Neural progenitor cell (in vitro differentiated cells): ENCODE data around the gene PKD1. TPM values are rescaled to one million over a fixed set of nuclear protein-coding genes. Genes with fewer than 3 reads are reported as not detected.
A peak's percentile ranks its signal among the peaks of the same experiment; 100 is the strongest.

Source experiments
- DNase-seq: peaks from one replicate; pipeline ENCODE4 v3.0.0-alpha.2; 2016; ENCODE audit warnings: low spot score
- H2AFZ ChIP-seq: fragments of 200-600 bp; sonication (generic); replicated peaks from 2 replicates; pipeline ENCODE4 v1.6.1; 2016; ENCODE audit warnings: antibody characterized with exemption
- H3F3A ChIP-seq: fragments of 200-600 bp; sonication (generic); 2 replicates; pipeline ENCODE4 v1.6.1; 2016; ENCODE audit warnings: antibody characterized with exemption, low read depth
- H3K27ac ChIP-seq: fragments of 200-600 bp; sonication (generic); 2 replicates; pipeline ENCODE4 v1.5.1; 2016; ENCODE audit warnings: mild to moderate bottlenecking
- H3K27me3 ChIP-seq: fragments of 200-600 bp; sonication (generic); 2 replicates; pipeline ENCODE4 v1.6.1; 2016; ENCODE audit warnings: mild to moderate bottlenecking, moderate library complexity
- H3K36me3 ChIP-seq: fragments of 200-600 bp; sonication (generic); 2 replicates; pipeline ENCODE4 v1.5.1; 2016
- H3K4me1 ChIP-seq: fragments of 200-600 bp; sonication (generic); 2 replicates; pipeline ENCODE4 v1.6.1; 2016; ENCODE audit warnings: mixed run types
- H3K4me2 ChIP-seq: fragments of 200-600 bp; sonication (generic); 2 replicates; pipeline ENCODE4 v1.6.1; 2016
- H3K4me3 ChIP-seq: fragments of 200-600 bp; sonication (generic); 2 replicates; pipeline ENCODE4 v1.5.1; 2016
- H3K79me2 ChIP-seq: fragments of 200-600 bp; sonication (generic); 2 replicates; pipeline ENCODE4 v1.6.1; 2016; ENCODE audit warnings: low read depth
- H3K9ac ChIP-seq: fragments of 200-600 bp; sonication (generic); 2 replicates; pipeline ENCODE4 v1.6.1; 2016
- H3K9me3 ChIP-seq: fragments of 200-600 bp; sonication (generic); 2 replicates; pipeline ENCODE4 v1.5.1; 2016; ENCODE audit warnings: low read depth
- H4K20me1 ChIP-seq: fragments of 200-600 bp; sonication (generic); 2 replicates; pipeline ENCODE4 v1.6.1; 2016; ENCODE audit warnings: low read depth
- H3K27ac Mint-ChIP-seq: 3 replicates; pipeline ENCODE4 v1.8.0; 2021; ENCODE audit warnings: mixed read lengths
- H3K27me3 Mint-ChIP-seq: 2 replicates; pipeline ENCODE4 v1.8.0; 2022; ENCODE audit warnings: low read depth, mild to moderate bottlenecking, inconsistent platforms, moderate library complexity, mixed read lengths; ENCODE audit not compliant: insufficient read depth
- H3K36me3 Mint-ChIP-seq: 3 replicates; pipeline ENCODE4 v1.8.0; 2021; ENCODE audit warnings: mixed read lengths
- H3K4me1 Mint-ChIP-seq: 3 replicates; pipeline ENCODE4 v1.8.0; 2021; ENCODE audit warnings: mixed read lengths
- H3K4me3 Mint-ChIP-seq: 3 replicates; pipeline ENCODE4 v1.8.0; 2021; ENCODE audit warnings: mild to moderate bottlenecking, moderate library complexity, mixed read lengths
- H3K9me3 Mint-ChIP-seq: 3 replicates; pipeline ENCODE4 v1.8.0; 2020; ENCODE audit warnings: mixed read lengths
- EZH2 ChIP-seq: fragments of 200-600 bp; sonication (generic); IDR thresholded peaks from 2 replicates; pipeline ENCODE4 v1.6.1; 2017; ENCODE audit warnings: antibody characterized with exemption, mild to moderate bottlenecking, moderate library complexity
- EZH2phosphoT487 ChIP-seq: fragments of 200-600 bp; sonication (generic); IDR thresholded peaks from 2 replicates; pipeline ENCODE4 v1.6.1; 2017; ENCODE audit warnings: antibody characterized with exemption
- total RNA-seq: library from RNA; depleted of rRNA; stranded (reverse); fragments of >200 nt; gene quantifications from 2 replicates; pipeline ENCODE4 v1.2.3, GENCODE V29; 2015; ENCODE audit warnings: low replicate concordance
- TF ChIP-seq, protein P1 (sequence below): fragments of 200-600 bp; sonication (generic); IDR thresholded peaks from 2 replicates; pipeline ENCODE4 v1.5.1; 2017; ENCODE audit warnings: antibody characterized with exemption, mild to moderate bottlenecking

PKD1 gene
- total RNA-seq, 1 donor from 2014 or later: 16.9 TPM

DNA sequence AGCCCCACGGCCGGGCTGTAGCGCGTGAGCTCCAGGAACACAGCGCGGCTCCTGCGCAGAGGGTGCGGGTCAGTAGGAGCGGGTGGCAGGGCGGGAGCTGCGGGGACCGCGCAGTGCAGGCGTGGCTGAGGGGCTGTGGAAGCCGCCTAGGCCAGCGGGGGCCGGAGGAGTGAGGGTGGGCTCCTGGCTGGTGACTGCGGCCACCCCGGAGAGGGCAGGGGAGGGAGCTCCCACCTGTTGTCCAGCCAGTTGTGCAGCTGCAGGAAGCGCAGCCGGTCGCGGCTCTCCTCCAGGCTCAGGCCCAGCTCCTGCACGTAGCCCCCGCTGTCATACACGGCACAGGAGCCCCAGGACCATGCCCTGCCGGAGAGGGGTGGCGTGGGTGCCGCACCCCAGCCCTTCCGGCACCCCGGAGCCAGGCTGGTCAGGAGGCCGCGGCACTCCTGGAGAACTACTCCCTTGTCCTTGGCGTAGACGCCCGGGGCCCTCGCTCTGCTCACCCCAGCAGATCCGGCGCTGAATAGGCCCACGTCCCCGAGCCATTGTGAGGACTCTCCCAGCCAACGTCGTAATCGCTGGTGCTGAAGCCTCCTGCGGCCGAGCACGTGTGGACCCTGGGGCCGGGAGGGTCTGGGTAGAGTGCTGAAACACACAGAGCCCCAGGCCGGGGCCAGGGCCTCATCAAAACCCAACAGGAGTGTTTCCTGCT is 44.0 kb downstream of the PKD1 start:
- Histone ChIP-seq H2AFZ (no peak overlapping the region), H4K20me1 (peaks cover 41% of the 10 kb centered on the region), H3K79me2 (no peaks in the 10 kb centered on the region), H3K9me3 (no peaks in the 10 kb centered on the region), H3K4me3 (peak overlapping the region; percentile 48), H3K9ac (no peak overlapping the region), H3K4me1 (peaks cover 11% of the 10 kb centered on the region), H3K4me2 (peak overlapping the region; percentile 84), H3K36me3 (no peaks in the 10 kb centered on the region), H3F3A (peaks cover 19% of the 10 kb centered on the region), H3K27me3 (no peaks in the 10 kb centered on the region), H3K27ac (no peak overlapping the region)
- Mint-ChIP-seq H3K27me3 (peaks cover 11% of the 10 kb centered on the region), H3K9me3 (no peaks in the 10 kb centered on the region), H3K27ac (no peak overlapping the region), H3K4me3 (peak overlapping the region; percentile 52), H3K36me3 (peaks cover 5% of the 10 kb centered on the region), H3K4me1 (peaks cover 3% of the 10 kb centered on the region)
- DNase-seq: peak; percentile 40
- TF ChIP-seq, protein P1, sequence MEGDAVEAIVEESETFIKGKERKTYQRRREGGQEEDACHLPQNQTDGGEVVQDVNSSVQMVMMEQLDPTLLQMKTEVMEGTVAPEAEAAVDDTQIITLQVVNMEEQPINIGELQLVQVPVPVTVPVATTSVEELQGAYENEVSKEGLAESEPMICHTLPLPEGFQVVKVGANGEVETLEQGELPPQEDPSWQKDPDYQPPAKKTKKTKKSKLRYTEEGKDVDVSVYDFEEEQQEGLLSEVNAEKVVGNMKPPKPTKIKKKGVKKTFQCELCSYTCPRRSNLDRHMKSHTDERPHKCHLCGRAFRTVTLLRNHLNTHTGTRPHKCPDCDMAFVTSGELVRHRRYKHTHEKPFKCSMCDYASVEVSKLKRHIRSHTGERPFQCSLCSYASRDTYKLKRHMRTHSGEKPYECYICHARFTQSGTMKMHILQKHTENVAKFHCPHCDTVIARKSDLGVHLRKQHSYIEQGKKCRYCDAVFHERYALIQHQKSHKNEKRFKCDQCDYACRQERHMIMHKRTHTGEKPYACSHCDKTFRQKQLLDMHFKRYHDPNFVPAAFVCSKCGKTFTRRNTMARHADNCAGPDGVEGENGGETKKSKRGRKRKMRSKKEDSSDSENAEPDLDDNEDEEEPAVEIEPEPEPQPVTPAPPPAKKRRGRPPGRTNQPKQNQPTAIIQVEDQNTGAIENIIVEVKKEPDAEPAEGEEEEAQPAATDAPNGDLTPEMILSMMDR: no peak
- TF ChIP-seq EZH2phosphoT487 (no peak), EZH2 (no peak)

DNA sequence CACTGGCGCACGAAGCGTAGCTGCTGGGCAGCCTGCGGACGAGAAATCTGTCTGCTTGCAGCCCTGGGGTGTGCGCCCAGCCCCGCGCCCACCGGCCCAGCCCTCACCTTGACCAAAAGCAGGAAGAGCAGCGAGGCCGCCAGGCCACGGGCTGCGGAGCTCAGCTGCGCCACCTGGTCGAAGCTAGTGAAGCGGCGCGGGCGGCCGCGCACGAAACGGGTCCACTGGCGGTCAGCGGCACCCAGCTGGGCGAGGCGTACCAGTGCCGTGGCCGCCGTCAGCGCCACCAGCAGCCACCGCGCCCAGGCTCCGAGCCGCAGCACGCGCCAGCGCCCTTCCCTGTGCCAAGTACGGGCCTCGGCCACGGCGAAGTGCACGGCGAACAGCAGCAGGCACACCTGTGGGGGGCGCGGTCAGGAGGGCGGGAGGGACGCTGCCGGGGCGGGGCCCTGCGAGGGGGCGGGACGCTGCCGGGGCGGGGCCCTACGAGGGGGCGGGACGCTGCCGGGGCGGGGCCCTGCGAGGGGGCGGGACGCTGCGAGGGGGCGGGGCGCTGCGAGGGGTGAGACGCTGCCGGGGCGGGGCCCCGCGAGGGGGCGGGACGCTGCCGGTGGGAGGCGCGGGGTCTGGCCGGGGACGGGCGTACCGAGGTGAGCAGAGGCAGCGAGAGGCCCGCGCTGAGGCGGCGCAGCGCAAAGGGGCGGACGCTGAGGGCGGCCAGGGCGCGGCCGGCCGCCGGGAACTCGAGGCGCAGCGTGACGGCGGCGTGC is 44.7 kb downstream of the PKD1 start:
- Mint-ChIP-seq H3K36me3 (peaks cover 5% of the 10 kb centered on the region), H3K4me3 (peak overlapping the region; percentile 38), H3K27me3 (peaks cover 11% of the 10 kb centered on the region), H3K4me1 (peaks cover 3% of the 10 kb centered on the region), H3K9me3 (no peaks in the 10 kb centered on the region), H3K27ac (no peak overlapping the region)
- TF ChIP-seq, protein P1: peak; percentile 52
- TF ChIP-seq EZH2phosphoT487: no peak
- H3K9ac ChIP-seq: no peak overlapping the region
- no peaks in the 10 kb centered on the region for H3K9me3 ChIP-seq
- H3K27me3 ChIP-seq: no peaks in the 10 kb centered on the region
- no peak overlapping the region for H3K27ac ChIP-seq
- DNase-seq: peak; percentile 96
- no peak overlapping the region for H2AFZ ChIP-seq
- no peaks in the 10 kb centered on the region for H3K36me3 ChIP-seq
- H3K4me3 ChIP-seq: peak overlapping the region; percentile 48
- H3K4me1 ChIP-seq: peaks cover 11% of the 10 kb centered on the region
- H3F3A ChIP-seq: peaks cover 19% of the 10 kb centered on the region
- H4K20me1 ChIP-seq: peaks cover 42% of the 10 kb centered on the region
- peak overlapping the region; percentile 84 for H3K4me2 ChIP-seq
- H3K79me2 ChIP-seq: no peaks in the 10 kb centered on the region

DNA sequence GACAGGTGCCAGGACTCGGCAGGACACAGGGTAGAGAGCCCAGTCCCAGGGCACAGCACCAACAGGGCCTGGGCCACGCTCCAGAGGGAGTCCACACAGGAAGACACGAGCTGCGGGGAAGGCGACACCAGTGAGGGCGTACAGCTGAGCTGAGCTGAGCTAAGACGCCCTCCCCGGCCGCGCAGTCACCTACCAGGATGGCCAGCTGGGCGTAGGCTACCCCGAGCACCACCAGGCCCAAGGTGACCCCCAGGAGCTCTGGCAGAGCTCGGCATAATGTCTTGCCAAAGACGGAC is 45.3 kb downstream of the PKD1 start:
- H3K4me1 ChIP-seq: peaks cover 11% of the 10 kb centered on the region
- H3K36me3 ChIP-seq: no peaks in the 10 kb centered on the region
- Mint-ChIP-seq H3K4me3 (peak overlapping the region; percentile 38), H3K27ac (no peak overlapping the region), H3K36me3 (peaks cover 3% of the 10 kb centered on the region), H3K27me3 (peaks cover 11% of the 10 kb centered on the region), H3K9me3 (no peaks in the 10 kb centered on the region), H3K4me1 (peaks cover 3% of the 10 kb centered on the region)
- no peaks in the 10 kb centered on the region for H3K27me3 ChIP-seq
- H3K4me2 ChIP-seq: no peak overlapping the region
- H3K27ac ChIP-seq: no peak overlapping the region
- no peaks in the 10 kb centered on the region for H3K79me2 ChIP-seq
- no peaks in the 10 kb centered on the region for H3K9me3 ChIP-seq
- no peak overlapping the region for H3K9ac ChIP-seq
- no peak for TF ChIP-seq EZH2
- TF ChIP-seq EZH2phosphoT487: no peak
- TF ChIP-seq, protein P1: no peak
- no peak overlapping the region for H2AFZ ChIP-seq
- peaks cover 19% of the 10 kb centered on the region for H3F3A ChIP-seq
- peaks cover 42% of the 10 kb centered on the region for H4K20me1 ChIP-seq
- no peak overlapping the region for H3K4me3 ChIP-seq
- no peak for DNase-seq
